H9 (cell line): Measurements from ENCODE around the gene ABTB1. TPM values are rescaled to one million over a fixed set of nuclear protein-coding genes. Genes with fewer than 3 reads are reported as not detected.

Source experiments
- DNase-seq: peaks from one replicate; pipeline ENCODE4 v3.0.0-alpha.2; 2017
- H2AFZ ChIP-seq: one replicate; pipeline ENCODE4 v1.6.1; 2013; ENCODE audit warnings: mild to moderate bottlenecking, low read length, control low read depth, moderate library complexity
- H2AK5ac ChIP-seq: 2 replicates; pipeline ENCODE4 v1.6.1; 2013; ENCODE audit warnings: low read length, control low read depth, mixed read lengths; ENCODE audit not compliant: insufficient read length
- H2BK120ac ChIP-seq: one replicate; pipeline ENCODE4 v1.6.1; 2013; ENCODE audit warnings: low read depth, mild to moderate bottlenecking, low read length, control low read depth, inconsistent platforms; ENCODE audit not compliant: poor library complexity, severe bottlenecking
- H2BK12ac ChIP-seq: 2 replicates; pipeline ENCODE4 v1.6.1; 2013; ENCODE audit warnings: low read length, control low read depth, mixed read lengths, low read depth; ENCODE audit not compliant: insufficient read length
- H2BK15ac ChIP-seq: 2 replicates; pipeline ENCODE4 v1.6.1; 2013; ENCODE audit warnings: low read depth, low read length, control low read depth
- H2BK20ac ChIP-seq: one replicate; pipeline ENCODE4 v1.6.1; 2013; ENCODE audit warnings: low read depth, mild to moderate bottlenecking, low read length, control low read depth, inconsistent platforms; ENCODE audit not compliant: poor library complexity, severe bottlenecking
- H2BK5ac ChIP-seq: 2 replicates; pipeline ENCODE4 v1.6.1; 2013; ENCODE audit warnings: low read length, control low read depth, mixed read lengths; ENCODE audit not compliant: insufficient read length
- H3K14ac ChIP-seq: 2 replicates; pipeline ENCODE4 v1.6.1; 2013; ENCODE audit warnings: low read length, control low read depth; ENCODE audit not compliant: insufficient read depth
- H3K18ac ChIP-seq: 2 replicates; pipeline ENCODE4 v1.6.1; 2013; ENCODE audit warnings: low read depth, mild to moderate bottlenecking, mixed read lengths, low read length, control low read depth; ENCODE audit not compliant: insufficient read length
- H3K23ac ChIP-seq: 2 replicates; pipeline ENCODE4 v1.6.1; 2013; ENCODE audit warnings: low read length, control low read depth, mixed read lengths, low read depth; ENCODE audit not compliant: insufficient read length
- H3K23me2 ChIP-seq: 2 replicates; pipeline ENCODE4 v1.6.1; 2013; ENCODE audit warnings: low read depth, mild to moderate bottlenecking, mixed read lengths, low read length, control low read depth; ENCODE audit not compliant: insufficient read length, poor library complexity, severe bottlenecking
- H3K27ac ChIP-seq: 2 replicates; pipeline ENCODE4 v1.5.1; 2013; ENCODE audit warnings: low read length, control low read depth, mixed read lengths, low read depth; ENCODE audit not compliant: insufficient read length
- H3K27me3 ChIP-seq: 2 replicates; pipeline ENCODE4 v1.6.1; 2013; ENCODE audit warnings: low read length, control low read depth, inconsistent platforms; ENCODE audit not compliant: insufficient read depth
- H3K4ac ChIP-seq: 2 replicates; pipeline ENCODE4 v1.6.1; 2013; ENCODE audit warnings: low read depth, mild to moderate bottlenecking, control low read depth, inconsistent platforms, low read length, moderate library complexity
- H3K4me1 ChIP-seq: 2 replicates; pipeline ENCODE4 v1.6.1; 2013; ENCODE audit warnings: low read length, control low read depth, inconsistent platforms; ENCODE audit not compliant: insufficient read depth
- H3K4me2 ChIP-seq: 2 replicates; pipeline ENCODE4 v1.6.1; 2013; ENCODE audit warnings: low read length, control low read depth, mixed read lengths; ENCODE audit not compliant: insufficient read length, insufficient read depth
- H3K56ac ChIP-seq: 2 replicates; pipeline ENCODE4 v1.6.1; 2013; ENCODE audit warnings: low read depth, mild to moderate bottlenecking, mixed read lengths, low read length, control low read depth; ENCODE audit not compliant: insufficient read length
- H3K79me1 ChIP-seq: 2 replicates; pipeline ENCODE4 v1.6.1; 2013; ENCODE audit warnings: low read depth, mild to moderate bottlenecking, moderate library complexity, low read length, control low read depth, inconsistent platforms; ENCODE audit not compliant: insufficient read depth, poor library complexity, severe bottlenecking
- H3K79me2 ChIP-seq: 2 replicates; pipeline ENCODE4 v1.6.1; 2013; ENCODE audit warnings: low read length, control low read depth, inconsistent platforms; ENCODE audit not compliant: insufficient read depth
- H3K9ac ChIP-seq: 2 replicates; pipeline ENCODE4 v1.6.1; 2013; ENCODE audit warnings: low read length, control low read depth, mixed read lengths; ENCODE audit not compliant: insufficient read length; ENCODE audit errors: extremely low read depth
- H3K9me3 ChIP-seq: one replicate; pipeline ENCODE4 v1.6.1; 2013; ENCODE audit warnings: low read depth, low read length, inconsistent platforms; ENCODE audit not compliant: control insufficient read depth
- H3T11ph ChIP-seq: one replicate; pipeline ENCODE4 v1.6.1; 2013; ENCODE audit warnings: mild to moderate bottlenecking, low read length, control low read depth, inconsistent platforms
- H4K20me1 ChIP-seq: one replicate; pipeline ENCODE4 v1.6.1; 2013; ENCODE audit not compliant: control insufficient read depth, insufficient read length, insufficient read depth
- H4K5ac ChIP-seq: 2 replicates; pipeline ENCODE4 v1.6.1; 2013; ENCODE audit warnings: low read depth, mild to moderate bottlenecking, mixed read lengths, low read length, control low read depth; ENCODE audit not compliant: insufficient read length
- H4K8ac ChIP-seq: replicated peaks from 2 replicates; pipeline ENCODE4 v1.6.1; 2013; ENCODE audit warnings: low read length, control low read depth, mixed read lengths, low read depth; ENCODE audit not compliant: insufficient read length
- H4K91ac ChIP-seq: 2 replicates; pipeline ENCODE4 v1.6.1; 2013; ENCODE audit warnings: low read depth, mild to moderate bottlenecking, moderate library complexity, mixed read lengths, low read length, control low read depth; ENCODE audit not compliant: insufficient read length
- H3K27ac Mint-ChIP-seq, 3 experiments: 2 replicates in 2 of 3; 3 replicates in 1 of 3; pipeline ENCODE4 v1.8.0; 2020 to 2021; ENCODE audit warnings: mixed read lengths in 3 of 3, mild to moderate bottlenecking in 1 of 3, moderate library complexity in 1 of 3
- H3K27me3 Mint-ChIP-seq: 2 replicates; pipeline ENCODE4 v1.8.0; 2021; ENCODE audit warnings: low read depth, mild to moderate bottlenecking, moderate library complexity, mixed read lengths
- H3K36me3 Mint-ChIP-seq, 3 experiments: 2 replicates in 2 of 3; 3 replicates in 1 of 3; pipeline ENCODE4 v1.8.0; 2020 to 2021; ENCODE audit warnings: low read depth in 3 of 3, mixed read lengths in 3 of 3; ENCODE audit not compliant: insufficient read depth in 1 of 3
- H3K4me1 Mint-ChIP-seq, 2 experiments: 2 replicates each; pipeline ENCODE4 v1.8.0; 2020; ENCODE audit warnings: mixed read lengths in 2 of 2
- H3K4me3 Mint-ChIP-seq, 2 experiments: 2 replicates in 1 of 2; 3 replicates in 1 of 2; pipeline ENCODE4 v1.8.0; 2020 to 2021; ENCODE audit warnings: mild to moderate bottlenecking in 2 of 2, mixed read lengths in 2 of 2, moderate library complexity in 1 of 2
- H3K9me3 Mint-ChIP-seq, 2 experiments: 2 replicates in 1 of 2; 3 replicates in 1 of 2; pipeline ENCODE4 v1.8.0; 2020; ENCODE audit warnings: mild to moderate bottlenecking in 2 of 2, mixed read lengths in 2 of 2, moderate library complexity in 1 of 2
- WGBS: extraction: QIAGEN DNeasy Blood & Tissue Kit; methylation state at CpG from one replicate; pipeline ENCODE4 v1.1.7; 2013; ENCODE audit warnings: missing lambda C conversion rate, low lambda C conversion rate, mixed read lengths; ENCODE audit not compliant: insufficient read length; ENCODE audit errors: extremely low coverage; 5-methylcytosine and 5-hydroxymethylcytosine counted together
- total RNA-seq: library from RNA; stranded (reverse); gene quantifications from 2 replicates; pipeline ENCODE4 v1.2.1, GENCODE V29; 2021
- TF ChIP-seq, protein P1 (sequence below): fragments of 200-600 bp; sonication (generic); conservative IDR thresholded peaks from 3 replicates; pipeline ENCODE4 v1.8.0; 2021; ENCODE audit warnings: antibody characterized with exemption, mild to moderate bottlenecking

ABTB1 gene
- total RNA-seq, 1 experiment from 2014 or later = 6.2 TPM

GRCh38 chr3:127693336-127693843, 20.6 kb downstream of the ABTB1 start:
- Histone ChIP-seq H3K14ac (no peak overlapping the region), H3K23ac (no peak overlapping the region), H3K27me3 (no peaks in the 10 kb centered on the region), H2BK12ac (no peak overlapping the region), H3K4ac (no peak overlapping the region), H3K9ac (no peak overlapping the region), H3K23me2 (no peaks in the 10 kb centered on the region), H2BK15ac (no peak overlapping the region), H2BK120ac (no peak overlapping the region), H3T11ph (no peak overlapping the region), H3K27ac (no peak overlapping the region), H3K4me1 (no peaks in the 10 kb centered on the region; the same call in 1 of the 2 replicates), H3K79me1 (no peaks in the 10 kb centered on the region), H3K18ac (no peak overlapping the region), H3K56ac (no peak overlapping the region), H2AK5ac (no peak overlapping the region), H2AFZ (no peak overlapping the region), H3K9me3 (no peaks in the 10 kb centered on the region), H4K91ac (no peak overlapping the region), H3K79me2 (no peaks in the 10 kb centered on the region), H4K20me1 (no peaks in the 10 kb centered on the region), H2BK20ac (no peak overlapping the region), H2BK5ac (no peak overlapping the region), H3K4me2 (no peak overlapping the region), H4K5ac (no peak overlapping the region), H4K8ac (no peak overlapping the region)
- DNase-seq = no peak
- no peaks in the 10 kb centered on the region for H3K9me3 Mint-ChIP-seq
- H3K27ac Mint-ChIP-seq = no peak overlapping the region
- H3K27me3 Mint-ChIP-seq = no peaks in the 10 kb centered on the region
- peaks cover 16 to 33% of the 10 kb centered on the region in 2 experiments for H3K4me1 Mint-ChIP-seq
- WGBS = no CpG with 5 or more reads among the region's 7 CpGs
- no peaks in the 10 kb centered on the region for H3K36me3 Mint-ChIP-seq
- no peak overlapping the region for H3K4me3 Mint-ChIP-seq
- TF ChIP-seq, protein P1, sequence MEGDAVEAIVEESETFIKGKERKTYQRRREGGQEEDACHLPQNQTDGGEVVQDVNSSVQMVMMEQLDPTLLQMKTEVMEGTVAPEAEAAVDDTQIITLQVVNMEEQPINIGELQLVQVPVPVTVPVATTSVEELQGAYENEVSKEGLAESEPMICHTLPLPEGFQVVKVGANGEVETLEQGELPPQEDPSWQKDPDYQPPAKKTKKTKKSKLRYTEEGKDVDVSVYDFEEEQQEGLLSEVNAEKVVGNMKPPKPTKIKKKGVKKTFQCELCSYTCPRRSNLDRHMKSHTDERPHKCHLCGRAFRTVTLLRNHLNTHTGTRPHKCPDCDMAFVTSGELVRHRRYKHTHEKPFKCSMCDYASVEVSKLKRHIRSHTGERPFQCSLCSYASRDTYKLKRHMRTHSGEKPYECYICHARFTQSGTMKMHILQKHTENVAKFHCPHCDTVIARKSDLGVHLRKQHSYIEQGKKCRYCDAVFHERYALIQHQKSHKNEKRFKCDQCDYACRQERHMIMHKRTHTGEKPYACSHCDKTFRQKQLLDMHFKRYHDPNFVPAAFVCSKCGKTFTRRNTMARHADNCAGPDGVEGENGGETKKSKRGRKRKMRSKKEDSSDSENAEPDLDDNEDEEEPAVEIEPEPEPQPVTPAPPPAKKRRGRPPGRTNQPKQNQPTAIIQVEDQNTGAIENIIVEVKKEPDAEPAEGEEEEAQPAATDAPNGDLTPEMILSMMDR = no peak
